CD4-positive, alpha-beta T cell treated with Interleukin-17A for 1 hour (primary cell): ENCODE data around the gene SRL.

Source experiments
- DNase-seq: peaks from one replicate; pipeline ENCODE4 v3.0.0-alpha.2; 2020

The SRL gene

DNA sequence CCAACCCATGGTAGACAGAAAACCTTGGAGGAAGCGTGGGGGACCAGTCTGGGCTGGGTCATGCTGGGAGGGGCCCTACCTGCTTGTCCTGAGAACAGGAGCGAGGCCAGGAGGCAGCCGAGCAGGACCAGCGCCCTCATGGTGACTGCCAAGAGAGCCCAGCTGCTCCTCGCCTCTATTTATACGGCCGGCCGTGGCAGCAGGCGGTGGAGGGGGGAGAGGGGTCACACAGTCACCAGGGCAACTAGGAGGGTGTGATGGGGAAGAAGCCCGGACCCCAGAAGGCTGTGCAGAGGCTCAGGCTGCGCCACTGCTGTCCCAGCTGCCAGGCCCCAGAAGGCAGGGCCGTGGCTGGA lies at the start of gene SRL:
Gene SRL, minus strand, starts transcription at position 153 of the 356 bp plus-strand sequence. Its CDS starts 13 bp downstream, at position 140.
- no peak for DNase-seq

DNA sequence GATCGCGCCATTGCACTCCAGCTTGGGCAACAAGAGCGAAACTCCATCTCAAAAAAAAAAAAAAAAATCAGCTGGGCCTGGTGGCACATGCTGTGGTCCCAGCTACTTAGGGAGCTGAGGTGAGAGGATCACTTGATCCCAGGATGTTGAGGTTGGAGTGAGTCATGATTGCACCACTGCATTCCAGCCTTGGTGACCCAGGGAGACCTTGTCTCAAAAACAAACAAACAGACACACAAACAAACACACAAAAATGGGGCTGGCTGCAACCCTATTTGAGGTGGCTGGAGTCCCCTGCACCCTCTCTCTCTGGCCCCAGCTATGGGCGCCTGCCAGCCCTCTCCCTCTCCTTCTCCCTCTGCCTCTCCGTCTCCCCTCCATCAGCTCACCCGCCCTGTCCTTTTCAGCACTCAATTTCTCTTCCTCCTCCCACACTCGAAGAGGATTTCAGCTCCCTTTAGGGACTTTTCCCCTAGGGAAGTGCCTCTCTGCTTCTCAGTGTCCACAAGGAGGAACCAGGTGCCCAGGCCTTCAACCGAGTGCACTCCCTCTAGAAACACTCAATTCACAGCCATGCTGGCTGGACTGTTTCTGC lies 48.5 kb upstream of the SRL start:
- DNase-seq = no peak

GRCh38 chr16:4288148-4288921 lies 46.5 kb upstream of the SRL start:
- peak; percentile 82 for DNase-seq

GRCh38 chr16:4285167-4285566 lies 43.3 kb upstream of the SRL start:
- no peak for DNase-seq

DNA sequence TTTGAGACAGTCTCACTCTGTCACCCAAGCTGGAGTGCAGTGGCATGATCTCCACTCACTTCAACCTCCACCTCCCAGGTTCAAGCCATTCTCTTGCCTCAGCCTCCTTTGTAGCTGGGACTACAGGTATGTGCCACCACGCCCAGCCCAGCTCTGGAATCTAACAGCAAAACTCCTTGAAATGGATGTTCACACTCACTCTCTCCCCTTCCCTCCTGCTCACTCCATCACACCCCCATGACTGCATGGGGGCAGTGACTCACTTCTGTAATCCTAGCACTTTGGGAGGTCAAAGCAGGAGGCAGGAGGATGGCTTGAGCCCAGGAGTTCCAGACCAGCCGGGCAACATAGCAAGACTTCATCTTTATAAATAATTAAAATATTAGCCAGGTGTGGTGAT lies 42.1 kb upstream of the SRL start:
- DNase-seq = no peak

GRCh38 chr16:4283441-4283840 lies 41.6 kb upstream of the SRL start:
- no peak for DNase-seq

DNA sequence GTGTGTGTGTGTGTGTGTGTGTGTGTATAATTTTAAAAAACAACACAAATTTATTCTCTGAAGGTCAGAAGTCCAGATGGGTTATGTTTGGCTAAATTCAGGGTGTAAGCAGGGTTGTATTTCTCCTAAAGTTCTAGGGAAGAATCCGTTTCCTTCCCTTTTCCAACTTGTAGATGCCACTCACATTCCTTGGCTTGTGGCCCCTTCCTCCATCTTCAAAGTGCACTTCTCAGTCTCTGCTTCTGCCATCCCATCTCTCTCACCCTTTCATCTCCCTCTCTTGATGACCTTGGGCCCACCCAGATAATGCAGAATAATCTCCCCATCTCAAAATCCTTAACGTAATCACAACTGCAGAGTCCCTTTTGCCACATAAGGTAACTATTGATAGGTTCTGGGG lies 38.7 kb upstream of the SRL start:
- no peak for DNase-seq

DNA sequence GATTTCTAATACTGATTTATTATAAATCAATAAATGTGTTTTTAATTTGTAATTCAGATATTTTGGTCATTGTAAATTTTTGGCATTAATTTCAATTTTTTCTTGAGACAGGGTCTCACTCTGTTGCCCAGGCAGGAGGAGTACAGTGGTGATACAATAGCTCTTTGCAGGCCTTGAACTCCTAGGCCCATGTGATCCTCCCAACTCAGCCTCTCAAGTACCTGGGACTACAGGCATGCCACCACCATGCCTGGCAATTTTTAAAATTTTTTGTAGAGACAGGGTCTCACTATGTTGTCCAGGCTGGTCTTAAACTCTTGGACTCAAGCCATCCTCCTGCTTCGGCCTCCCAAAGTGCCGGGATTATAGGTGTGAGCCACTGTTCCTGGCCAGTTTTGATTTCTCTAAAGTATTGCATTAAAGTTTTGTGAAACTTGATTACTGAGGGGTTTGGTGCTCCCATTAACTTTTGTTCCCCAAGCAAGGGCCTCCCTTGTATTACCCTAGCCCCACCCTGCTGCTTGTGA lies 36.2 kb upstream of the SRL start:
- no peak for DNase-seq

DNA sequence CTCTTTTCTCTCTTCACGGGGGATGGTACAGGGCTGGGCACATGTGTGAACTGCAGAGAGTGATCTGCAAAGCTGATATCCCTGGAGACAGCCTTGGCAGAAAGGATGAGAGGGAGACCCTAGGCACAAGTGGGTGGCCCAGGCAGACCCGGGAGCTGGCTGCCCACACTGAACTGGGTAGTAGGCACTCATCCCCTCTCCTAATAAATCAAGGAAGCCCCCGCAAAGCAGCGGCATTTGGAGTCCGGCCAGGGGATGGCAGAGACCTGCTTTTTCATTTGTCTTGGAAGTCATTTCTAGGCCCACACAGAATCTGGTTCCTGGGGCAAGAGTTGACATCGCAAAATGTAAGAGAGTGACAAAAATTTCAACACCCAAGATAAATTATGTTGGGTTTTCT lies 34.0 kb upstream of the SRL start:
- DNase-seq = no peak

DNA sequence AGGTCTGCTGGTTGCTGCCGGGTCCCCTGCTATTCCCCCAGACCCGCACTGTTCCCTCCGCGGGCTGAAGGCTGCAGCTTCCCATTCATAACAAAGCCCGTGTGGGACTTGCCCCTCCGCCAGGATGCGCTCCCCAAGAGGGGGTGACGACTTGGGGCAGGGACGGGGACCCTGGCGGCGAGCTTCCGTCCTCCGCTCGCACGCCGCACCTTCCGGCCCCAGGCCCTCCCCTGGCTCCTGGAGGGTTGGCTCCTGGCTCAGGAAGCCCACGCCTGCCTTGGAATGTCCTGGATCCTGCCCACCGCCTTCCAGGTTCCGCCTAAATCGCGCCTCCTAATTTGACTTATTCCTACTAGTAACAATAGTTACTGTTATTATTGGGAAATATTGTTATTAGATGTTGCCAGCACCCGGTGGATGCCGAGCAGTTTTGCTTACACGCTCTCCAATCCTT lies 32.0 kb upstream of the SRL start:
- DNase-seq = peak; percentile 55

DNA sequence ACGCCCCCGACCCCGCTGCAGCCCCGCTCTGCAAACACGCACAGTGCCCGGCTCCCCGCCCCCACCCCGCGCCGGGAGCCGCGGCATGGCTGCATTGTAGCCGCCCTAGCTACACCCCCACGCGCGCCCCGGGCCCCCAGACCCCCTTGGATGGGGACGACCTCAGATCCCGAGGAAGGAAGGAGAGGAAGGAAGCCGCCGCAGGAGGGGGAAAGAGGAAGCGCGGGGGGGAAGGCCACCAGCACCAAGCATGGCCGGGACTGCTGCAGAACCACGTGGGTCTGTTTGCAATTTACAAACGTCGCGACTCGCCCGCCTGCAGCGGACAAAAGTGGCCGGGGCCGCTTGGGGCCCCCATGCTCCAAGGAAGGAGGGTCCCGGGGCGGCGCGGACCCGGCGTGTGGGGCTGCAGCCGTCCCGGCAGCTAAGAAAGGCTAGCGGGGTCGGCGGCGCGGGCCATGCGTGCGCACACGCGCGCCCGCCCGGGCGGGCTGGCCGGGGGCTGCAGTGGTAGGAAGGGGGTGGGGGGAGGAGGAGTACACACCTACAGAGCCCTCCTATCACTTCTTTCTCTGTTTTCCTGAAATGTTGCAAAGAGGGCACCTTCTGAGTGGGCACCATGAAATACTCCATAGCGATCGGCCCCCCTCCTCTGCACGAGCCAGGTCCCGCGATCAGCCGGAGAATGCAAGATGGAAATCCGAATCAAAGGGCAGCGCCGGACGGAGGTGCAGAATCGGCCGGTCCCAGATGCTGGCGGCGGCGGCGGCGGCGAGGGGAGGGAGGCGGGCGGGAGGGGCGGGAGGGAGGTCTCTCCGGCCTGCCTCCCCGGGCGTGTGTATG lies 30.5 kb upstream of the SRL start:
- DNase-seq = no peak

DNA sequence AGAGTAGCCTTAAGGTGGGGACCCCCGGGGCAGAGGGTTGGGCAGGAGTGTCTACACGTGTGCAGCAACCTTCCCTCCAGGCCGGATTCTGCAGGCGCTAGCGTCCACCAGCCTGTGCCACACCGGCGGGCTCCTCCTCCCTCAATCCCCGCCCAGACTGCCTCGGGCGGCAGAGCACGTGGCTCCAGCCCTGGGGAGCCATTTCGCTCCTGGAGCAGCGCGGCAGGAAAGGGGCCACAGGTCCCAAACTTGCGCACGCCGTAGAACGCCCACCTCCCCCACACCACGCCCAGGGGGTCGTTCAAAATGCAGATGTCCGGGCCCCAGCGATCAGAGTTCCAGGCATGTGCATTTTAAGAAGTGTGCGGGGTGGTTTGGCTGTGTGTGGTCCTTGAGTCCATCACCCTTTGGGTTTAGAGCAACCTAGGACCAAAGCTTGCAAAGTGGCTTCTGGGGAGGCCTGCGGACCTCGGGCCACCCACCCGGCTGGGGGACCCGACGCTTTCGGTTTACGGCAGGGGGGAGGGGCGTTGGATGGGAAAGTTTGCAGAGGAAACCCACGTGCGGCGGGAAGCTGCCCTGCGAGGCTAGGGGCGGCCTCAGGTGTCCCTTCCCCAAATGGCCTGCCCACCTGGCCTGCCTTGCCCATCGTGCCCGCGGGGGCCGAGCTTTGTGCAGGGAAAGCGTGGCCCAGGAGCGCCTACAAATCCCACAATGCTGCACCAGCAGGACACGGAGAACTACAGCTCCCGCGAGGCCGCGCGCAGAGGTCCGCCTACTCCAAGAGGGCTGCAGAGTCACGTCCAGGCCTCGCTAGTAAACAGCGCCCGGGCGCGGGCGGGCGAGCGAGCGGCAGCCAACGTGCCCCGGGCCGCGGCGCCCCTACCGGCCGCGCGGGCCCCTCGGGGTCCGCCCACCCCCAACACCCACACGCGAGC lies 29.6 kb upstream of the SRL start:
- peak; percentile 89 for DNase-seq

GRCh38 chr16:4270595-4270994 lies 28.7 kb upstream of the SRL start:
- no peak for DNase-seq

GRCh38 chr16:4270091-4270490 lies 28.2 kb upstream of the SRL start:
- no peak for DNase-seq

GRCh38 chr16:4266372-4266771 lies 24.5 kb upstream of the SRL start:
- peak; percentile 10 for DNase-seq

- DNase-seq = no peak
These were observed 23.8 kb upstream of the SRL start for GRCh38 chr16:4265676-4266075.

DNA sequence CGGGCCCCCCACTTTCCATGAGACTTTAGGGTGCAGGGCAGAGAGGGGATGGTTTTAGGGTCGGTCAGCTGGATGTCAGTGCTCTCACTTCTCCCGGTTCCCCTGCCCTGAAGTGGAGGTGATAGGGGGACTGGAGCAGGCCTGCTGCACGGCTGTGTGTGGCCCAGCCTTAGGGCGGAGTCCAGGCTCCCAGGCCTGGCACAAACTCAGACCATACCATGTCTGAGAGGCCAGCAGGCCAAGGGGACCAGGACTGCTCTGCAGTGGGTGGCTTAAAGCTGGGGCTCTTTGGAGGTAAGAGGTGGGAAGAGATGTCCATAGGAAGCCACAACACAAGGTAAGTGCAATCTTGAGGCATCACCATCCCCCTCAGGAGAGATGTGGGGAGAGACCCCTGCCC lies 22.7 kb upstream of the SRL start:
- DNase-seq = no peak

- no peak for DNase-seq
These were observed 21.9 kb upstream of the SRL start for GRCh38 chr16:4263504-4264436.

DNA sequence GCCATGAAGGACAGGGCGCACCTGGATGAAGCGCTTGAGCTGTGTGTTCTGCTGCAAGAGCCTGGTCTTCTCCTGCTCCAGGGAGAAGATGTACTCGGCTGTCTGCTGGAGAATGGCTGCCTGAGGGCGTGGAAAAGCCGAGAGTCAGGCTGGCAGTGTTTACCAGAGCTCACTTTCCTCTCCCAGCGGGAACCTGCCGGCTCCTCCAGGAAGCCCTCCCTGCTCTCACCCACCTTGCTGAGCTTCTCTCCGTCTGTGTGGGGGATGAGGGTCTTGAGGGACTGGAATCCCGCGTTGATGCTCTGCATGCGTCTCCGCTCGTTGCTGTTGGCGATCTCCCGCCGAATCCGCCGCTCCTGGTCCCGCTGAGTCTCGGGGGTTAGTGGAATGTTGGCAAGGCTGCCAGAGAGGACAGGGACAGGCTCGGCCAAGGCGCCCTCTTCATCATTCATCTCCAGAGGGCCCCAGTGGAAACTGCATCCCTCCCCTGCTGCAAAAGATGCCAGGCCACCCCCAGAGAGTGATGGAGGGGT lies 20.5 kb upstream of the SRL start:
- no peak for DNase-seq

DNA sequence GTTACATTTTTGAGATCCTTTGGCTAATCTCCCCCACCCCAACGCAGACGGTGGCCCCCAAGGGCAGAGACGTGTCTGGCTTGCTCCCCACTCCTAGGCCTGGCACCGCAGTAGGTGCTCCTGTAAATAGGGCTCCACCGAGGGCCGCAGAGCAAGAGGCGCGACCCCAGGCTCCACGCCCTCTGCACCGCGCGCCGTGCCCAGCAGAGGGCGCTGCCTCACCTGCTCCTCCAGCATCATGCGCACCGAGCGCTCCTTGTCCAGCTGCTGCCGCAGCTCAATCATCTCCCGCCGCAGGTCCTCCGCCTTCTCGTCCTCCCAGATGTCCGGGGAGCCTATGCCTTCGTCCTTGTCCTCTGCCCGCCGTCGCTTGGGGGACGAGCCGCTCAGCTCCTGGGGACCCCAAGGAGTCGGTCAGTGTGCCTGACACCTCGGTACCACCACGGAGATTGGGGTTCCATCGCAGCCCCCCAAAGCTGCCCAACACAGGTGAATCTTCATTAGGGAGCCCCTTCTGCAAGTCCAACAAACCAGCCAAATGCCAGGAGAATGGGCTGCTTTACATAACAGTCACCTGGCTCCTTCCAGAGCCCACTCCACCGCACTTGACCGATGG lies 19.8 kb upstream of the SRL start:
- peak; percentile 12 for DNase-seq

- DNase-seq = no peak
These were observed 18.5 kb upstream of the SRL start for GRCh38 chr16:4260360-4260759.
